GM03348 (cell line): ENCODE data around the gene FNIP1.
A peak's percentile ranks its signal among the peaks of the same experiment; 100 is the strongest.
"Not testable (repeated sequence)": the region's sequence is repeated elsewhere in the genome, so short reads cannot be mapped to it uniquely, and the experiment has no call there.

Experiments
- DNase-seq: peaks from one replicate; pipeline ENCODE4 v3.0.0; 2012; ENCODE audit warnings: low spot score

FNIP1 gene

GRCh38 chr5:131796793-131797693 lies at the start of gene FNIP1:
Gene FNIP1, minus strand, starts transcription at chr5:131797017. Its CDS starts 96 bp downstream, at chr5:131796921.
- DNase-seq, result peak; percentile 100

DNA sequence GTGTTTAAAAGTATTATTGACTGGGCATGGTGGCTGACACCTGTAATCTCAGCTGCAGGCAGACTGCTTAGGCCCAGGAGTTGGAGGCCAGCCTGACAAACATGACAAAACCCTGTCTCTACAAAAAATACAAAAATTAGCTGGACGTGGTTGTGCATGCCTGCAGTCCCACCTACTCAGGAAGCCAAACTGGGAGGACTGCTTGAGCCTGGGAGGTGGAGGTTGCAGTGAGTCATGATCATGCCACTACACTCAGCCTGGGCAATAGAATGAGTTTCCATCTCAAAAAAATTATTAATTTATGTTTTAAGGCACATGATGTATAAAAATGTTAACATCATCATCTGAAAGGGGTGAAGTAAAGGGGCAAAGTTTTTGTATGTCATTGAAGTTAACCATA lies 49.7 kb upstream of the FNIP1 start:
- DNase-seq, result no peak

DNA sequence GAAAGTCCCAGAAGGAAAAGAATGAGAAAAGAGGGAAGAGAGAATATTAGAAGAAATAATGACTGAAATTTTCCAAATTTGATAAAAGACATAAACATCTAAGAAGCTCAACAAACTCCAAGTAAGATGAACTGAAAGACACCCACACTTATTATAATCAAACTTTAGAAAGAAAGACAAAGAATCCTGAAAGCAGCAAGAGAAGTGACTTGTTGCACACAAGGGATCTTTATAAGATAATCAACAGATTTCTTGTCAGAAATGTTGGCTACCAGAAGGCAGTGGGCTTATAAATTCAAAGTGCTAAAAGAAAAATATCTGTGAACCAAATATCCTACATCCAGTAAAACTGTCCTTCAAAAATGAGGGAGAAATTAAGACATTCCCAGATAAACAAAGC lies 49.0 kb upstream of the FNIP1 start:
- DNase-seq, result no peak

GRCh38 chr5:131842971-131843370 lies 46.2 kb upstream of the FNIP1 start:
- DNase-seq, result not testable (repeated sequence)

DNA sequence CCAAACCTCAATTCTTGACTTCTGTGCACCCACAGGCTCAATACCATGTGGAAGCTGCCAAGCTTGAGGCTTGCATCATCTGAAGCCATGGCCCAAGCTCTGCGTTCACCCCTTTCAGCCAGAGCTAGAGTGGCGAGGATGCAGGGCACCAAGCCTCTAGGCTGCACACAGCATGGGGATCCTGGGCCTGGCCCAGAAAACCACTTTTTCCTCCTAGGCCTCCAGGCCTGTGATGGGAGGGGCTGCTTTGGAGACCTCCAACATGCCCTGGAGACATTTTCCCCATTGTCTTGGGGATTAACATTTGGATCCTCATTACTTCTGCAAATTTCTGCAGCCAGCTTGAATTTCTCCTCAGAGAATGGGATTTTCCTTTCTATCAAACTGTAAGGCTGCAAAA lies 35.9 kb upstream of the FNIP1 start:
- not testable (repeated sequence) for DNase-seq

DNA sequence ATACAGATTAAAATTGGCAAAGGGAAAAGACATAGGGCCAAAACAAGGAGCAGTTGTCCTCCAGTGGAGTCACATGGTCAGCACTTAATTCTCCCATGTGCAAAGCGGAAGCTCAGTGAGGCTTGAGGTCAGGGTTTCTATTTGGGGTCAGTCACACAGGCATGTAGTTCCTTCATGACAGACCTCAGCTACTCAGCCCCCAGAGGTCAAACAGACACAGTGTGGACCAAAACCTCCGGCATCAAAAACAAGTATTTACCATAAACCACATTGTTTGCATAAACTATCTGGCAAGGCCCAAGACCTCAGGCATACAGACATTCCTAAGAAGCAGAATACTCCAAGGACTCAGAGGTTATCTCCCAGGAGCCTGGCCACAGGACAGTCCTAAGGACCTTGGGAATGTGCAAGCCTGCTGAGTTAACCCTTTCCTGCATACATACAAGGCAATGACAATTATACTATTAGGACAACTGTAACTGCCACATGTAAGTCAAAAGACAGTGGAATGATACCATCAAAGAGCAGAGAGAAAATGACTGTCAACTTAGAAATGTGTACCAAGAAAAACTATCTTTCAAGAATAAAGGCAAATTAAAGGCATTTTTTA lies 28.7 kb upstream of the FNIP1 start:
- no peak for DNase-seq

- DNase-seq, result no peak
These were observed 27.8 kb upstream of the FNIP1 start for GRCh38 chr5:131824631-131825030.

DNA sequence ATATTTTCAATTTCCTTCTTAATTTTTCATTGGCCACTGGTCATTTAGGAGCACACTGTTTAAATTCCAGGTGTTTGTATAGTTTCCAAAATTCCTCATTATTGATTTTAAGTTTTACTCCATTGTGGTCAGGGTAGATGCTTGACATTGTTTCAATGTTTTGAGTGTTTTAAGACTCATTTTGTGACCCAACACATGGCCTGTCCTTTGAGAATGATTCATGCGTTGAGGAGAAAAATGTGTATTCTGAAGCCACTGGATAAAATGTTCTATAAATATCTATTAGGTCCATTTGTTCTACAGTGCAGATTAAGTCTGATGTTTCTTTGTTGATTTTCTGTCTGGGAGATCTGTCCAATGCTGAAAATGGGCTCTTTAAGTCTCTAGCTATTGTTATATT lies 24.4 kb upstream of the FNIP1 start:
- DNase-seq, result no peak

DNA sequence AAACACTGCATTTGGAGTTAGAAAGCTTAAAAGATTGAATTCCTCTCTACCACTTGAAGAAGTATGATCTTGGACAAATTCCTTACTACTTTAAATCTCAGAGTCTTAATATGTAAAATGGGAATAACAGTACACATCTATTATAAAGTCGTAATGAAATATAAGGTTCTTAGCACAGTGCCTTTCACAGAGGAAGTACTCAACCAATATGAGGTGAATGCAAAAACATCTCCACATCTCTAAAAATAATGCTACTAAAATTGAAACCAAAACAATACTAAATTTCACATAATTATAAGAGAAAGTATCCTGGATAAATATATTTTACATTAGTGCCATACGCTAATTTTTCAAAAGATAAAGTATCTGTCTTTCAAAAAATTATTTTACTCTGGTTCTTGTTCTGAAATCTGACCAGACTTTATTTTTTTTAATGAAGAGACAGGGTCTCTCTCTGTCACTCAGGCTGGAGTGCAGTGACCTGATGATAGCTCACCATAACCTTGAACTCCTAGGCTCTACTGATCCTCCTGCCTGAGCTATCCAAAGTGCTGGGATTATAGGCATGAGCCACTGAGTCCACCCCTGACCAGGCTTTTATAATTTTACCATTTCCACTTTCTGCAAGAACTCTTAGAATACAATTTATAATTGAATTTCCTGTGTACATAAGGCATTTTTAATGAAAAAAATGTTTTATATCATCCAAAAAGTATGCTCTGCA lies 21.3 kb upstream of the FNIP1 start:
- DNase-seq, result no peak

- peak; percentile 48 for DNase-seq
These were observed 18.2 kb upstream of the FNIP1 start for GRCh38 chr5:131814990-131815389.

- DNase-seq, result no peak
These were observed 15.7 kb upstream of the FNIP1 start for GRCh38 chr5:131812371-131813160.

- peak; percentile 29 for DNase-seq
These were observed 13.9 kb upstream of the FNIP1 start for GRCh38 chr5:131810510-131811249.

DNA sequence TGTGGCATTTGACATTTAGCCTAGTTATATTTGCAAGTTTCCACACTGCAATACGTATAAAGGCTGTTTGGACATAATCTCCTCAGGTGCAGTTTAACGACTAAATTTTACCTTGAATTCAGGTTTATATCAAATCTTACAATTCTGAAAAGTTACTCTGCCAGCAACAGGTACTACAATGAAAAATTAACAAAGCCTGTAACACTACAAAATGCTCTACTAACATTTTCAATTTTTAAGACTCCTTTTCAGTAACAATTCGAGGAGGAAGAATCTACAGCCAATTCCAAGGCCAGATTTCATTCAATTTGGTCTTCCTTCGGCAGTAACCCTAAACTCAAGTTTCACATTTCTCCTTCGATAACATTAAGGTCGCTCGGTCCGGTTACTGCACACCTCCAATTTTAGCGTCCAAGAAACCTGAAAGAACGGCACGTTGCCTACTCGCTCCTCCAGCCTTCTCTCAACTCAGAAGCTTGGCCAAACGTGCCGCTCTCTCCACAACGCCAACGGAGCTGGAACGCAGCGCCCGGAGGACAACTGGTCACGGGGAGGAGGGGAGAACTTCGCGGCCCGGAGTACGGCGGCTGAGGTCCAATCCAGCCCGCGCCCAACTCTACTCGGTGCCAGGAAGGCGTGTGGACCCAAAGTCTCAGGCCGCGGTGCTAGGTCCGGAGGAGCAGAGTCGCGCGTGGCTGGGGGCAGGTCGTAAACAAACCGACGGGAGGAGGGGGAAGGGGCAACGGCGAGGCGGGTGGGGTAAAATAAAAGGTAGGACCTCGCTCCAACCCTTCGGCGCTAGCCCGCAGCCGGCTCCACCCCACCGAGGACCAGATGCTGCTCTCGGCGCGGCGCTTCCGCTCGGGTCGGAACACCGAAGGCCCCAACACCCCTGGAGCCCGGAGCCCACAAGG lies 681 bp downstream of the FNIP1 start:
- peak; percentile 84 for DNase-seq

GRCh38 chr5:131795228-131795627 lies 1.6 kb downstream of the FNIP1 start:
- no peak for DNase-seq

DNA sequence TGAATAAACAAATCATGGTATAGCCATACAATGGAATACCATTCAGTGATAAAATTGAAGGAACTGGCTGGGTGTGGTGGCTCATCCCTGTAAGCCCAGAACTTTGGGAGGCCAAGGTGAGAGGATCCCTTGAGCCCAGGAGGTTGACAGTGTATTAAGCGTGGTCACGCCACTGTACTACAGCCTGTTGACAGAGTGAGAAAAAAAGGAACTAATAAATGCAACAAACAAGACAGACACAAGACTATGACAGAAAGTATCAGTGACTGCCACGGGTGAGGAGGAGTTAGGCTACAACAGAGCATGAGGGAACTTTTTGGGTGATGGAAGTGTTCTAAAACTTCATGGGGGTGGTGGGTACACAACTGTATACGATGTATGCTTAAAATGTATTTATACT lies 2.2 kb downstream of the FNIP1 start:
- no peak for DNase-seq

DNA sequence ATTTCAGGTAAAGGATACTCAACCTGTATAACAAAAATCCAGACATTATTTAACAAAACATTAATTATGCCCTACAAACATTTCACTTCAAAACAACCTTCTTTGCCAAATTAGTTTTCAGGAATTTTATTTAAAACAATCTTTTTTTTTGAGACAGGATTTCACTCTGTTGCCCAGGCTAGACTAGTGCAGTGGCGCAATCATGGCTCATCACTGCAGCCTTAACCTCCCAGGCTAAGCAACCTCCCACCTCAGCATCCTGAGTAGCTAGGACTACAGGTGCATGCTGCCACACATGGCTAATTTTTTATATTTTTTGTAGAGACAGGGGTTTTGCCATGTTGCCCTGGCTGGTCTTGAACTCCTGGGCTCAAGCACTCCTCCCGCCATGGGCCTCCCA lies 3.9 kb downstream of the FNIP1 start:
- no peak for DNase-seq

DNA sequence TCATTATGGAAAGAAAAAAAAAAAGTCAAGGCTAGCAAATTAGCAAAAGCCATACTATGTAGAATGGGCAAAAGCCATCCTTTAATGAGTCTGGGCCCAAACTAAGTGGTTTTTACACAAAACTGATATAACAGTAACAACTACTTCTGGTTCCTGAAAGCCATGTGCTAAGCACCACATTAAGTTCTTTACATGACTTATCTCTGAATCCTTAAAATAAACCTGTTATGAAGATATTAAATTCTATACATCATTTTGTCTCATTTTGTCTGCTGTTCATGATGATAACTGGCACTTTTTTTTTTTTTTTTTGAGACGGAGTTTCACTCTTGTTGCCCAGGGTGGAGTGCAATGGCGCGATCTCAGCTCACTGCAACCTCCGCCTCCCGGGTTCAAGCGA lies 5.0 kb downstream of the FNIP1 start:
- DNase-seq, result no peak

DNA sequence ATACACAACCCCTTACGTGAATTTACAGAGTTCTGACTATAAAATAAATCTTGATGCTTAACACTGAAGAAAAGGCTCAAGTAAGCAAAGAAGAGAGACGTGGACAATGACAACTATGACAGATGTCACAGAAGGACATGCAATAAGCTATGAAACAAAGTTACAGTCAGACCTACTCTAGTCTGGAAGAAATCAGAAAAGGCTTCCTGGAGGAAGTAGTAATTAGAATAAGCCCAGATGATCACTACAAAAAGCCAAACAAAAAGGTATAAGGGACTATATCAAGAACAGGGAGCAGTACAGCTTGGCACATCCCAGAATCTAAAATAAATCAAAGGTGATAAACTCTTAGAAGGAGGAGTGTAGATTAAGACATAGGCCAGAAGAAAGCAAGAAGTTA lies 6.3 kb downstream of the FNIP1 start:
- DNase-seq, result no peak

- DNase-seq, result no peak
These were observed 7.1 kb downstream of the FNIP1 start for GRCh38 chr5:131789765-131790164.

DNA sequence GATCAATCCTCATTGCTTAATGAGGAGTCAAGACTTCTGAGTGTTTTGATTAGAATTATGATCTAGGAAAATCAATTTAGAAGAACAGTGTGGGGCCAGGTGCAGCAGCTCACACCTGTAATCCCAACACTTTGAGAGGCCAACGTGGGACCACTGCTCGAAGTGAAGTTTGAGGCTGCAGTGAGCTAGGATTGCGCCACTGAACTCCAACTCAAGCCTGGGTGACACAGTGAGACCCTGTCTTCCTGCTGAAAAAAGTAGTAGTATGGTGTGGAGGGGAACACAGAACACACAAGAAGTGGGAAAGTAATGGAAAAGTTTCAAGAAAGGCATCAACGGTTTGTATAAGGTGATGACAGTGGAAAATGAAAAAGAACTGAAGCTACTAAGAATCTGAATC lies 9.1 kb downstream of the FNIP1 start:
- no peak for DNase-seq
